Pulmonary artery endothelial cell (primary cell): Measurements from ENCODE around the gene KRT37. TPM values are rescaled to one million over a fixed set of nuclear protein-coding genes. Genes with fewer than 3 reads are reported as not detected.

Source experiments
- DNase-seq: peaks from one replicate; pipeline ENCODE4 v3.0.0-alpha.2; 2011; ENCODE audit warnings: low read depth, low spot score
- total RNA-seq: library from RNA; depleted of rRNA; stranded (reverse); fragments of >200 nt; gene quantifications from 2 replicates; pipeline ENCODE4 v1.2.3, GENCODE V29; 2014

KRT37 gene
- not detected in 2 replicates for total RNA-seq

DNA sequence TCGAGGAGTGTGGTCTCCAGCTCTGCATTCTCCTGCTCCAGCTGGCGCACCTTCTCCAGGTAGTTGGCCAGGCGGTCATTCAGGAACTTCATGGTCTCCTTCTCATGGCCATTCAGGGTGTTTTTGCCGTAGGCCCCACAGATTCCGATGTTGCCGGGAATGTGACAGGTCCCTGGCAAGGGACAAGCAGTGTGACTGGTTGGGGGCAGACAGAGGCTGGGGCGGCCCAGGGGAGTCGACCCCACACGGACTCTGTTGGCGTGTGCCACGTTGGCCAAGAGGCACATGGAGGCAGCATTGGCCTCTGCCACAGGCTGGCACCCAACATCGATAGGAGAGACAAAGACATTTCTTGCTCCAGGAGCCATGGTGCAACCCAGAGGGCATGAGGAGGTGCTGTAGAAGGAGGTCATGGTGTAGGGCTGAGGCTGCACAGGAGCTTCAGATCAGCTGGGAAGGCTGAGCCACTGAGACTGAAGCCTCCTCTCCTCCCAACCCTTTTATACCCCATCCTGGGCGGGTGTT is at the start of gene KRT37:
Gene KRT37 (minus strand): TSS at position 475 of the 525 bp plus-strand sequence. CDS start 62 bp downstream, at position 413.
- DNase-seq, result no peak

GRCh38 chr17:41468346-41468745 is 44.0 kb upstream of the KRT37 start:
- no peak for DNase-seq

- DNase-seq, result no peak
Measured at GRCh38 chr17:41467561-41467960, 43.2 kb upstream of the KRT37 start.

GRCh38 chr17:41466988-41467387 is 42.6 kb upstream of the KRT37 start, which contains the start of gene KRT32:
Gene KRT32 (minus strand): TSS chr17:41467386. CDS start chr17:41467325, 61 bp downstream.
- DNase-seq, result no peak

DNA sequence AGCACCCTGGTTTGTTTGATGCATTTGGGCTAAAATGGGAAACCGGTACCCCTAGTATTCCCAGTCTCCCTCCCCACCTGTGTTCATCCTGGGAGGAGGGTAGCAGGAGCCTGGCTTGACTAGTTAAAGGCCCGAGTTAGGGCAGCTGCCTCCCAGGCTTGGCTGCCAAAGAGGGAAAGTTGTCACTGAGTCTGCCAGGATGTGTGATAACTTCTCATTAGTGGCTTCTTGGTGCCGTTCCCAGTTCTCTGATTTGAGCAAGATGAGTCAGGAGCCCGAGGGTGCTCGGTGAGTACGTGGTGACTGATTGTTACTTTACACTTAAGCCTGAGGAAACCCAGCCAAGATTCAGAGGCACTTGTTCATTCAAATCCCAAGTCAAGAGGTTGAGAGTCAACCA is 40.3 kb upstream of the KRT37 start:
- DNase-seq, result peak; percentile 10

- no peak for DNase-seq
Measured at GRCh38 chr17:41464173-41464572, 39.8 kb upstream of the KRT37 start.

DNA sequence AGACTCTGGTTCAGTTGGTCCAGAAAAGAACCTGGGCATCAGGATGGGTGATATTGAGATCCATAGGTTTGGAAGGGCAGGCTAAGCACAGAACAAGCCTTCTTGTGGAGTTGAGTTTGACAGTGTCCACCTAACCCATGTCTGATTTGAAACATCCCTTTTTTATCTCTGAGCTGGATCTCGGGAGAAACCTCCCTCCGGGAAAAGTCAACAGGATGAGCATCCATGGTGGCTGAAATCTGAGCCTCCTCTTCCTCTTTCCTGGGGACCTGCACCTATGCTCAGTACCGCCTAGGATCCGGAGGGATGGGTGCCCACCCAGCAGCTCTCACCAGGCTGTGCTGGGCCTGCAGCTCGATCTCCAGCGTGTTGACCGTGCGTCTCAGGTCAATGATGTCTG is 39.4 kb upstream of the KRT37 start:
- DNase-seq, result no peak

DNA sequence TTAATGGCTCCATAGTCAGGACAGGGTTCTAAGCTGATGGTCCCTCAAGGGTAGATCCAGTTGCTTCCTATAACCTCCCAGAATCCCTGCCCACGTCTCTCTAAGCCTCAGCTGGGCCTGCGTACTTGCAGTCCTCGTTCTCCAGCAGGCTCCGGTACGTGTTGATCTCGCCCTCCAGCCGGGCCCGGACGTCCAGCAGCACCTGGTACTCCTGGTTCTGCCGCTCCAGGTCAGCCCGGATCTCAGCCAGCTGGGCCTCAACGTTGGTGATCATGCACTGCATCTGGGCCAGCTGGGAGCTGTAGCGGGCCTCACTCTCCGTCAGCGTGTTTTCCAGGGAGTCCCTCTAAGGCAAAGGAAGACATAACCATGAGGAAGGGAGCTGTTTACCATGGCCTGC is 38.3 kb upstream of the KRT37 start:
- DNase-seq, result no peak

DNA sequence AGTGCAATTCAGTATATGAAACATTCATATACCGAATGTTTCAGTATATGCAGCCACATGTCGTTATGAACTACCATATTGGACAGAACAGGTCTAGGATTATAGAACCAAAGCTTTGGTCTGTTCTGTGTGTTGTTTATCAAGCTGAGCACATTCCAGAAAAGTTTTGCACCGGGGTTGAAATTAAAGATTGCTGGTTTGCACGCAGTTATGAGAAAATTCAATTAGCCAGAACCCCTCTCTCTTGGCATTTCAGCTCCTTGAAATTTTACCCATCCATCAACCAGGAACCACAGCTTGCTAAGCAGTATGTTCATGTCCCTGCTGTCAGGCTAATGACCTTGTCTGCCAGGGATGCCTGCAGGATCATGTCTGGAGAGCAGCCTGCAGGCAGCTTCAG is 33.3 kb upstream of the KRT37 start:
- no peak for DNase-seq

GRCh38 chr17:41456204-41456603 is 31.8 kb upstream of the KRT37 start:
- no peak for DNase-seq

- DNase-seq, result no peak
Measured at GRCh38 chr17:41455236-41455635, 30.9 kb upstream of the KRT37 start.

- DNase-seq, result no peak
Measured at GRCh38 chr17:41453066-41453465, 28.7 kb upstream of the KRT37 start.

GRCh38 chr17:41452281-41452680 is 27.9 kb upstream of the KRT37 start:
- no peak for DNase-seq

DNA sequence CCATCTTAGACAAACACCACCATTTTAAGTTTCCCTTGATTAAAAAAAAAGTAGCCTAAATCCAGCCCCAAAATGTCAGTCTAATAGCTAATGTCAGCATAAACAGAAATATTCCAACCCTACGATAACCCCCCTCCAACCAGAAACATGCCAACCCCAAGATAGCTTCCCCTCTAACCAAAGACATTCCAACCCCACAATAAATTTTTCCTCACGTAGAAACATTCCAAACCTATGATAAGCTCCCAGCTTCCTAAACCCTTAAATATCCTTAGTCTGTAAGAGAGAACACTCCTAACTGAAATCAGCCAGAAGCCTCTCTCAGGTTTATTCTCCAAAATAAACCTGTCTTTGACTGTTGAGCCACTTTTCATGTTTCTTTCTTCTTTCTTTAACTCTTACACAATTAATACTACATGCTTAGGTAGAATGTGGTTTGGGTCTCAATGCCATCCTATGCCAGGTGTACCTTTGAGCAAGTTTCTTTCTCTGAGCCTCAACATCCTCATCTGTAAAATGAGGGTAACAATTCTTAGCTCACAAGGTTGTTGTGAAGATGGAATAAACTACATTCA is 26.9 kb upstream of the KRT37 start:
- no peak for DNase-seq

- no peak for DNase-seq
Measured at GRCh38 chr17:41449008-41449407, 24.6 kb upstream of the KRT37 start.

DNA sequence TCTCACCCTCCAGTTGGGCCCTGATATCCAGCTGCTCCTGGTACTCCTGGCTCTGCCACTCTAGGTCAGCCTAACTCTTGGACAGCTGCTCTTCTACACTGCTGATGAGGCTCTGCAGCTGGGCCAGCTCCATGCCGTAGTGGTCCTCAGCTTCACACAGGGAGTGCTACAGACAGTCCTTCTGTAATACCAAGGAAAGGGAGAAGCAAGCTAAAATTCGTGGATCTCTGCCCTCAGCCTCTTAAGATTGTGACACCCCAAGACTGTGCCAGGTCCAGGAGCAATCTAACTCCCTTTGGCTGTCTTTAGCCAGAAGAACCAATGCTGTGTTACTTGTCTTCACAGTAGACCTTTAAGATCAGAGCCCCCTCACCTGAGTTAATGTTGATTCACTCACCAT is 24.1 kb upstream of the KRT37 start:
- DNase-seq, result no peak

- DNase-seq, result no peak
Measured at GRCh38 chr17:41446806-41447205, 22.4 kb upstream of the KRT37 start.

GRCh38 chr17:41444640-41445039 is 20.3 kb upstream of the KRT37 start:
- DNase-seq, result no peak

- no peak for DNase-seq
Measured at GRCh38 chr17:41444186-41444585, 19.8 kb upstream of the KRT37 start.

- DNase-seq, result no peak
Measured at GRCh38 chr17:41442739-41443138, 18.4 kb upstream of the KRT37 start.

GRCh38 chr17:41440531-41441033 is 16.2 kb upstream of the KRT37 start, which contains the start of gene KRT38:
Gene KRT38 (minus strand): TSS chr17:41440983. CDS start chr17:41440921, 62 bp downstream.
- no peak for DNase-seq

DNA sequence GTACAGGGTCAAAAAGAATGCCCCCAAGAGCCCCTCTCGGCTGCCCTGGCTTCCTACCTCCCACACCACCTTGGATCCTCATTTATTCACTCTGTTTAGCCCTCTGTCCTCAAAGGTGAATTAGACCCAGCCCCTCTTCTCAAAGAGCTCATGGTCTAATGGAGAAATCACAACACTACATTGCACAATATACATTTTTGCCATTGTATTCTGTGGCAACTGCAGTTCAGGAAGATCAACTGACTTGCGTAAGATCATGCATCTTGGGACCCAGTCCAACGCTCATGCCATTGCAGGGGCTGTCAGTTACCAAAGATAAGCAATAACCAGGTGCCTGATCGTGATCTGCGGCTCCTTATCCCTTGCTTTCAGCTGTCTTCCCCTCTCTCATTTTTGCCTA is 15.0 kb upstream of the KRT37 start:
- no peak for DNase-seq

- no peak for DNase-seq
Measured at GRCh38 chr17:41437769-41438168, 13.4 kb upstream of the KRT37 start.
